IMR-90 (cell line): Measurements from ENCODE around the gene RAP1GAP. TPM values are rescaled to one million over a fixed set of nuclear protein-coding genes. Genes with fewer than 3 reads are reported as not detected.

Source experiments
- ATAC-seq: fragments of 200-7000 bp; cut with Tn5 transposase; 2 replicates; pipeline ENCODE4 v1.9.1; 2020; ENCODE audit warnings: low read depth, mild to moderate bottlenecking, moderate library complexity
- BruUV-seq: library from RNA; stranded (reverse); fragments of 400-500 nt; replicated peaks from 2 replicates; lab custom pipeline; 2021; lab: Mats Ljungman, UMichigan
- CTCF ChIA-PET: fragments of 300-600 bp; formaldehyde crosslinking; extraction: SDS; loops from one replicate; lab custom pipeline; 2021; ENCODE audit warnings: antibody characterized with exemption; lab: Yijun Ruan, JAX
- POLR2A ChIA-PET: fragments of 300-600 bp; sonication (Branson Sonifier 250); formaldehyde crosslinking; loops from one replicate; lab custom pipeline; 2022; ENCODE audit warnings: antibody characterized with exemption; ENCODE audit not compliant: unreplicated experiment; lab: Charles Lee
- DNase-seq: peaks from one replicate; pipeline ENCODE4 v3.0.0; 2013
- H2AFZ ChIP-seq: replicated peaks from 2 replicates; pipeline ENCODE3; 2013; ENCODE audit warnings: low read length, mild to moderate bottlenecking; ENCODE audit not compliant: poor library complexity
- H2AK5ac ChIP-seq: 2 replicates; pipeline ENCODE4 v1.6.1; 2013; ENCODE audit warnings: low read depth, low read length, inconsistent platforms
- H2AK9ac ChIP-seq: replicated peaks from 2 replicates; pipeline ENCODE3; 2013; ENCODE audit warnings: mild to moderate bottlenecking, low read depth, low read length, moderate library complexity; ENCODE audit not compliant: poor library complexity
- H2BK120ac ChIP-seq: 2 replicates; pipeline ENCODE4 v1.6.1; 2013; ENCODE audit warnings: low read depth, low read length, inconsistent platforms
- H2BK15ac ChIP-seq: 3 replicates; pipeline ENCODE4 v1.6.1; 2013; ENCODE audit warnings: low read depth, low read length, inconsistent platforms
- H2BK20ac ChIP-seq: 2 replicates; pipeline ENCODE4 v1.6.1; 2013; ENCODE audit warnings: low read depth, mild to moderate bottlenecking, inconsistent platforms, low read length, moderate library complexity
- H2BK5ac ChIP-seq: 2 replicates; pipeline ENCODE4 v1.6.1; 2013; ENCODE audit warnings: mild to moderate bottlenecking, low read depth, low read length, inconsistent platforms; ENCODE audit not compliant: poor library complexity, severe bottlenecking
- H3K14ac ChIP-seq: replicated peaks from 2 replicates; pipeline ENCODE4 v1.6.1; 2013; ENCODE audit warnings: low read depth, low read length, inconsistent platforms
- H3K18ac ChIP-seq: 2 replicates; pipeline ENCODE4 v1.6.1; 2013; ENCODE audit warnings: low read depth, low read length, control low read depth
- H3K23ac ChIP-seq: 2 replicates; pipeline ENCODE4 v1.6.1; 2013; ENCODE audit warnings: low read depth, low read length, inconsistent platforms
- H3K27ac ChIP-seq: 2 replicates; pipeline ENCODE4 v1.5.1; 2013; ENCODE audit warnings: mild to moderate bottlenecking, control low read depth, low read length; ENCODE audit not compliant: insufficient read depth
- H3K27me3 ChIP-seq: 2 replicates; pipeline ENCODE4 v1.6.1; 2013; ENCODE audit warnings: low read length; ENCODE audit not compliant: control insufficient read depth, insufficient read depth
- H3K36me3 ChIP-seq: 2 replicates; pipeline ENCODE4 v1.6.1; 2013; ENCODE audit warnings: low read length, mixed read lengths; ENCODE audit not compliant: control insufficient read depth, insufficient read depth
- H3K4ac ChIP-seq: 2 replicates; pipeline ENCODE4 v1.6.1; 2013; ENCODE audit warnings: low read depth, low read length, inconsistent platforms
- H3K4me1 ChIP-seq: 2 replicates; pipeline ENCODE4 v1.6.1; 2013; ENCODE audit warnings: low read length, mixed read lengths; ENCODE audit not compliant: control insufficient read depth, insufficient read depth
- H3K4me2 ChIP-seq: 2 replicates; pipeline ENCODE4 v1.6.1; 2013; ENCODE audit warnings: low read depth, mild to moderate bottlenecking, control low read depth, low read length, moderate library complexity
- H3K4me3 ChIP-seq: 2 replicates; pipeline ENCODE4 v1.5.1; 2013; ENCODE audit warnings: low read depth, mild to moderate bottlenecking, control low read depth, low read length, moderate library complexity; ENCODE audit not compliant: insufficient read depth
- H3K56ac ChIP-seq: 2 replicates; pipeline ENCODE4 v1.6.1; 2013; ENCODE audit warnings: low read length, inconsistent platforms; ENCODE audit not compliant: insufficient read depth; ENCODE audit errors: extremely low read depth
- H3K79me1 ChIP-seq, 2 experiments: 2 replicates each; pipeline ENCODE4 v1.6.1; 2013; ENCODE audit warnings: low read length in 2 of 2, inconsistent platforms in 1 of 2, low read depth in 1 of 2
- H3K9ac ChIP-seq: 2 replicates; pipeline ENCODE4 v1.6.1; 2013; ENCODE audit warnings: low read depth, low read length, control low read depth
- H3K9me1 ChIP-seq: 2 replicates; pipeline ENCODE4 v1.6.1; 2013; ENCODE audit warnings: low read length, inconsistent platforms; ENCODE audit not compliant: insufficient read depth
- H3K9me3 ChIP-seq: 2 replicates; pipeline ENCODE4 v1.6.1; 2013; ENCODE audit warnings: low read length; ENCODE audit not compliant: control insufficient read depth, insufficient read depth
- H4K20me1 ChIP-seq: 2 replicates; pipeline ENCODE4 v1.6.1; 2013; ENCODE audit warnings: low read length, inconsistent platforms; ENCODE audit not compliant: insufficient read depth
- H4K5ac ChIP-seq: 2 replicates; pipeline ENCODE4 v1.6.1; 2013; ENCODE audit warnings: mild to moderate bottlenecking, low read depth, low read length, control low read depth
- H4K8ac ChIP-seq, 2 experiments: 2 replicates each; pipeline ENCODE4 v1.6.1; 2013; ENCODE audit warnings: low read depth in 2 of 2, low read length in 2 of 2, control low read depth in 1 of 2, inconsistent platforms in 1 of 2
- H4K91ac ChIP-seq: 2 replicates; pipeline ENCODE4 v1.6.1; 2013; ENCODE audit warnings: low read depth, low read length, inconsistent platforms; ENCODE audit not compliant: insufficient read depth
- BHLHE40 ChIP-seq: fragments of 150-350 bp; IDR thresholded peaks from 2 replicates; pipeline ENCODE4 v1.6.1; 2016; ENCODE audit warnings: mild to moderate bottlenecking, low read depth, low read length
- CEBPB ChIP-seq: IDR thresholded peaks from 2 replicates; pipeline ENCODE4 v1.6.1; 2012; ENCODE audit warnings: low read depth, low read length, improper control_type of control experiment
- CHD1 ChIP-seq: IDR thresholded peaks from 2 replicates; pipeline ENCODE4 v1.6.1; 2012; ENCODE audit warnings: low read depth, low read length, improper control_type of control experiment
- CTCF ChIP-seq: conservative IDR thresholded peaks from 2 replicates; pipeline ENCODE4 v1.5.1; 2012; ENCODE audit warnings: mild to moderate bottlenecking, low read depth, low read length, improper control_type of control experiment
- FOS ChIP-seq: fragments of 150-350 bp; IDR thresholded peaks from 2 replicates; pipeline ENCODE4 v1.6.1; 2016; ENCODE audit warnings: low read depth, low read length
- MAFK ChIP-seq: IDR thresholded peaks from 2 replicates; pipeline ENCODE4 v1.6.1; 2012; ENCODE audit warnings: low read depth, low read length, improper control_type of control experiment
- MAZ ChIP-seq: IDR thresholded peaks from 2 replicates; pipeline ENCODE4 v1.6.1; 2012; ENCODE audit warnings: low read depth, mild to moderate bottlenecking, low read length, improper control_type of control experiment, moderate library complexity, borderline replicate concordance
- MXI1 ChIP-seq: IDR thresholded peaks from 2 replicates; pipeline ENCODE4 v1.6.1; 2012; ENCODE audit warnings: low read depth, mild to moderate bottlenecking, low read length, moderate library complexity, borderline replicate concordance
- NFE2L2 ChIP-seq: fragments of 150-350 bp; IDR thresholded peaks from 2 replicates; pipeline ENCODE4 v1.6.1; 2016; ENCODE audit warnings: low read depth, mild to moderate bottlenecking, low read length
- POLR2A ChIP-seq: IDR thresholded peaks from 2 replicates; pipeline ENCODE4 v1.6.1; 2012; ENCODE audit warnings: mild to moderate bottlenecking, low read depth, low read length
- RAD21 ChIP-seq: IDR thresholded peaks from 2 replicates; pipeline ENCODE4 v1.6.1; 2012; ENCODE audit warnings: low read length, improper control_type of control experiment
- RCOR1 ChIP-seq: IDR thresholded peaks from 2 replicates; pipeline ENCODE4 v1.6.1; 2012; ENCODE audit warnings: mild to moderate bottlenecking, low read length, improper control_type of control experiment; ENCODE audit not compliant: insufficient replicate concordance
- RFX5 ChIP-seq: IDR thresholded peaks from 2 replicates; pipeline ENCODE4 v1.8.0; 2012; ENCODE audit warnings: low read depth, mild to moderate bottlenecking, low read length, moderate library complexity
- SMC3 ChIP-seq: fragments of 150-350 bp; IDR thresholded peaks from 2 replicates; pipeline ENCODE4 v1.6.1; 2016; ENCODE audit warnings: low read depth, mild to moderate bottlenecking, antibody characterized with exemption, low read length, moderate library complexity
- WGBS, 2 experiments: methylation state at CpG; one replicate each; pipeline versions ENCODE4 v1.1.5 to v1.1.7; 2013; ENCODE audit warnings: missing lambda C conversion rate in 2 of 2; ENCODE audit not compliant: insufficient read length in 1 of 2; ENCODE audit errors: extremely low coverage in 2 of 2; 5-methylcytosine and 5-hydroxymethylcytosine counted together
- dilution Hi-C: fragments of 300-500 bp; cut with HindIII; formaldehyde crosslinking; loops from one replicate; pipeline ENCODE4 v1.14.3; 2018; ENCODE audit warnings: low sequenced_read_pairs; ENCODE audit not compliant: unreplicated experiment
- in situ Hi-C: fragments of 300-500 bp; cut with MboI; formaldehyde crosslinking; loops from 3 replicates; pipeline ENCODE4 v1.14.3; 2019; ENCODE audit warnings: low sequenced_read_pairs, inconsistent platforms, mixed read lengths
- intact Hi-C: fragments of 100-400 bp; cut with micrococcal nuclease; formaldehyde crosslinking; loops from 2 replicates; pipeline ENCODE4 v1.10.0; 2022
- polyA plus RNA-seq, 3 experiments: library from polyadenylated mRNA; depleted of rRNA; stranded (reverse); fragments of >200 nt; gene quantifications; 2 replicates each; pipeline ENCODE4 v1.2.3, GENCODE V29; 2012; ENCODE audit warnings: low replicate concordance in 1 of 3
- total RNA-seq: library from RNA; depleted of rRNA; stranded (reverse); fragments of >200 nt; gene quantifications from 2 replicates; pipeline ENCODE4 v1.2.3, GENCODE V29; 2012
- TF ChIP-seq, protein P1 (sequence below): fragments of 150-350 bp; IDR thresholded peaks from 2 replicates; pipeline ENCODE4 v1.6.1; 2017; ENCODE audit warnings: mild to moderate bottlenecking, antibody characterized with exemption, low read length, low read depth
- TF ChIP-seq, protein P2 (sequence below): fragments of 150-350 bp; IDR thresholded peaks from 2 replicates; pipeline ENCODE4 v1.6.1; 2016; ENCODE audit warnings: low read depth, mild to moderate bottlenecking, low read length, moderate library complexity, borderline replicate concordance

Gene RAP1GAP
- total and polyA plus RNA-seq, 2 of the 4 experiments (the other 2 are of a cell fraction), result under 0.01 to 0.10 TPM

DNA sequence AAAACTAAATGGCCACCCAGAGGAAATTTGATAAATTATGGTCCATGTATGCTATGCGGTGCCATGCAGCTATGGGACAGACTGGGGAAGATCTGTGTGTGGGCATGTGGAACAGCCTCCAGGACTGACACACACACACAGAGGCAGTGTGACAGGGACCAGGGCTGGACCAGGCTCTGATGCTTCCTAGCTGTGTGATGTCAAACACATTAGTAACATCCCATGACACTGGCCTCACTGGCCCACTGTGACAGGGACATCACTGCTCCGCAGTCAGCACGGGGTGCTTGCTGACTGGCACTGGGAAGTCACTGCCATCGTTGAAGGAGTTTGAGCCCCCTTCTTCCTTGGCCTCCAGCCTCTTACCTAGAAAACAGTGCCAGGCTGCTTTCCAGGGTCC is 13.9 kb downstream of the RAP1GAP start:
- Histone ChIP-seq H4K8ac (no peak overlapping the region), H3K9ac (no peak overlapping the region), H2BK5ac (no peak overlapping the region), H3K79me1 (no peaks in the 10 kb centered on the region), H2BK15ac (no peak overlapping the region), H4K91ac (no peak overlapping the region), H3K4ac (no peak overlapping the region), H3K4me2 (no peak overlapping the region), H3K9me3 (no peaks in the 10 kb centered on the region), H3K14ac (no peak overlapping the region), H3K27ac (no peak overlapping the region), H3K4me1 (peaks cover 3% of the 10 kb centered on the region; the same call in 1 of the 2 replicates), H4K5ac (no peak overlapping the region), H2AK9ac (no peak overlapping the region), H3K4me3 (no peak overlapping the region), H2BK120ac (no peak overlapping the region), H3K18ac (no peak overlapping the region), H4K20me1 (peaks cover 9% of the 10 kb centered on the region; the same call in 1 of the 2 replicates), H2BK20ac (no peak overlapping the region), H3K56ac (no peak overlapping the region), H3K36me3 (no peaks in the 10 kb centered on the region), H2AK5ac (no peak overlapping the region), H2AFZ (no peak overlapping the region), H3K27me3 (peaks cover 49% of the 10 kb centered on the region), H3K9me1 (0 out of 2 replicates have a peak, but pooled peaks cover 5% of the 10 kb centered on the region), H3K23ac (no peak overlapping the region)
- no peak for DNase-seq
- ATAC-seq, result no peak
- ChIA-PET POLR2A (no interaction called here), CTCF (no interaction called here)
- TF ChIP-seq POLR2A (no peak), CHD1 (no peak), RCOR1 (no peak), SMC3 (no peak), MAFK (no peak), RAD21 (no peak), CTCF (no peak), MAZ (no peak), NFE2L2 (no peak), RFX5 (no peak), FOS (no peak), CEBPB (no peak), BHLHE40 (no peak), MXI1 (no peak)
- TF ChIP-seq, protein P1, sequence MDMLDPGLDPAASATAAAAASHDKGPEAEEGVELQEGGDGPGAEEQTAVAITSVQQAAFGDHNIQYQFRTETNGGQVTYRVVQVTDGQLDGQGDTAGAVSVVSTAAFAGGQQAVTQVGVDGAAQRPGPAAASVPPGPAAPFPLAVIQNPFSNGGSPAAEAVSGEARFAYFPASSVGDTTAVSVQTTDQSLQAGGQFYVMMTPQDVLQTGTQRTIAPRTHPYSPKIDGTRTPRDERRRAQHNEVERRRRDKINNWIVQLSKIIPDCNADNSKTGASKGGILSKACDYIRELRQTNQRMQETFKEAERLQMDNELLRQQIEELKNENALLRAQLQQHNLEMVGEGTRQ, result no peak
- TF ChIP-seq, protein P2, sequence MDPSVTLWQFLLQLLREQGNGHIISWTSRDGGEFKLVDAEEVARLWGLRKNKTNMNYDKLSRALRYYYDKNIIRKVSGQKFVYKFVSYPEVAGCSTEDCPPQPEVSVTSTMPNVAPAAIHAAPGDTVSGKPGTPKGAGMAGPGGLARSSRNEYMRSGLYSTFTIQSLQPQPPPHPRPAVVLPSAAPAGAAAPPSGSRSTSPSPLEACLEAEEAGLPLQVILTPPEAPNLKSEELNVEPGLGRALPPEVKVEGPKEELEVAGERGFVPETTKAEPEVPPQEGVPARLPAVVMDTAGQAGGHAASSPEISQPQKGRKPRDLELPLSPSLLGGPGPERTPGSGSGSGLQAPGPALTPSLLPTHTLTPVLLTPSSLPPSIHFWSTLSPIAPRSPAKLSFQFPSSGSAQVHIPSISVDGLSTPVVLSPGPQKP, result no peak
- 78% methylated on average over 3 of the region's 4 CpGs; no CpG with 5 or more reads in 1 of the 2 experiments for WGBS, 2 experiments
- BruUV-seq, result no TSS peak
- intact Hi-C loops, result loop anchor here (5.0 to 10.0 kb wide), 3 partner anchors 120 to 400 kb away; no protein-coding TSS in a partner anchor
- dilution Hi-C loops, result no loop called here
- in situ Hi-C loops, result loop anchor here (10.0 kb wide), 2 partner anchors 280 to 400 kb away; no protein-coding TSS in a partner anchor
